ENCODE data around the gene PREX1. TPM values are rescaled to one million over a fixed set of nuclear protein-coding genes. Genes with fewer than 3 reads are reported as not detected.

Gene PREX1
- total and polyA plus RNA-seq, 2 donors (not counting 3 experiments of a cell fraction or from before 2014, with no cell fraction given) = 51.3 to 72.9 TPM

GRCh38 chr20:48771542-48771941, 56.3 kb downstream of the PREX1 start:
- no TSS peak for BruUV-seq (replicated peaks)
- POLR2A ChIA-PET = no interaction called here
- H3K9me1 ChIP-seq (replicated peaks; ENCODE audit: control insufficient read depth, extremely low read depth, insufficient read depth, low read length) = no peaks in the 10 kb centered on the region
- H3K9me3 ChIP-seq (replicated peaks; ENCODE audit: control insufficient read depth, insufficient read depth, low read length) = no peaks in the 10 kb centered on the region
- H4K20me1 ChIP-seq (replicated peaks; ENCODE audit: control insufficient read depth, extremely low read depth, insufficient read depth, low read length) = peaks cover 4% of the 10 kb centered on the region
- H3K9ac ChIP-seq (replicated peaks; ENCODE audit: extremely low read depth, insufficient read depth, low read length) = no peak overlapping the region
- no peaks in the 10 kb centered on the region for H3K27me3 ChIP-seq (ENCODE audit: control insufficient read depth in 2 of 2, insufficient read depth in 2 of 2, low read length in 2 of 2)
- H3K36me3 ChIP-seq (ENCODE audit: control insufficient read depth in 2 of 2, extremely low read depth in 1 of 2, insufficient read depth in 2 of 2, low read length in 2 of 2) = no peaks in the 10 kb centered on the region
- no peak overlapping the region for H3K4me2 ChIP-seq (ENCODE audit: insufficient read depth, low read length)
- FAIRE-seq (no peak), DNase-seq (ENCODE audit: low read depth, low spot score) (no peak)
- dilution Hi-C loops (cut with MboI; ENCODE audit: extremely low pct_ligation_motif_present, low sequenced_read_pairs) (no loop called here), intact Hi-C loops (cut with micrococcal nuclease) (no loop called here)
- TF ChIP-seq GATA2 (IDR thresholded peaks at IDR 0.05; ENCODE audit: insufficient read depth, insufficient read length, low read depth, low read length) (no peak), FOS (IDR thresholded peaks at IDR 0.05; ENCODE audit: borderline replicate concordance, insufficient read depth, low read length) (no peak), JUN (IDR thresholded peaks at IDR 0.05; ENCODE audit: borderline replicate concordance, insufficient read depth, insufficient read length, low read depth) (no peak)
- H3K4me3 ChIP-seq (replicated peaks in 1 of 3; ENCODE audit: insufficient read depth in 1 of 3, low read depth in 1 of 3, low read length in 3 of 3) = no peak overlapping the region
- no peak overlapping the region for H3K27ac ChIP-seq (ENCODE audit: insufficient read depth, low read depth, low read length)
- H2AFZ ChIP-seq (ENCODE audit: low read depth, low read length) = no peak overlapping the region
- CTCF ChIA-PET = no interaction called here
- H3K79me2 ChIP-seq (ENCODE audit: control insufficient read depth, insufficient read depth, low read length) = peaks cover 92% of the 10 kb centered on the region
- H3K4me1 ChIP-seq (ENCODE audit: control insufficient read depth, extremely low read depth, insufficient read depth, low read length) = peaks cover 8% of the 10 kb centered on the region

GRCh38 chr20:48770700-48771442, 56.9 kb downstream of the PREX1 start:
- no peak for FAIRE-seq
- no TSS peak for BruUV-seq (replicated peaks)

More at GRCh38 chr20:48770700-48771442, 56.9 kb downstream of the PREX1 start:
- Histone ChIP-seq H3K36me3 (ENCODE audit: control insufficient read depth in 2 of 2, extremely low read depth in 1 of 2, insufficient read depth in 2 of 2, low read length in 2 of 2) (no peaks in the 10 kb centered on the region), H3K4me1 (ENCODE audit: control insufficient read depth, extremely low read depth, insufficient read depth, low read length) (peaks cover 8% of the 10 kb centered on the region), H3K79me2 (ENCODE audit: control insufficient read depth, insufficient read depth, low read length) (peaks cover 91% of the 10 kb centered on the region), H3K4me2 (ENCODE audit: insufficient read depth, low read length) (no peak overlapping the region), H2AFZ (ENCODE audit: low read depth, low read length) (no peak overlapping the region), H3K27ac (ENCODE audit: insufficient read depth, low read depth, low read length) (no peak overlapping the region), H4K20me1 (replicated peaks; ENCODE audit: control insufficient read depth, extremely low read depth, insufficient read depth, low read length) (peaks cover 3% of the 10 kb centered on the region), H3K9ac (replicated peaks; ENCODE audit: extremely low read depth, insufficient read depth, low read length) (no peak overlapping the region), H3K9me1 (replicated peaks; ENCODE audit: control insufficient read depth, extremely low read depth, insufficient read depth, low read length) (no peaks in the 10 kb centered on the region), H3K27me3 (ENCODE audit: control insufficient read depth in 2 of 2, insufficient read depth in 2 of 2, low read length in 2 of 2) (no peaks in the 10 kb centered on the region), H3K9me3 (replicated peaks; ENCODE audit: control insufficient read depth, insufficient read depth, low read length) (no peaks in the 10 kb centered on the region), H3K4me3 (replicated peaks in 1 of 3; ENCODE audit: insufficient read depth in 1 of 3, low read depth in 1 of 3, low read length in 3 of 3) (no peak overlapping the region)
- dilution Hi-C loops (cut with MboI; ENCODE audit: extremely low pct_ligation_motif_present, low sequenced_read_pairs) (no loop called here), intact Hi-C loops (cut with micrococcal nuclease) (no loop called here)
- TF ChIP-seq, protein P1, sequence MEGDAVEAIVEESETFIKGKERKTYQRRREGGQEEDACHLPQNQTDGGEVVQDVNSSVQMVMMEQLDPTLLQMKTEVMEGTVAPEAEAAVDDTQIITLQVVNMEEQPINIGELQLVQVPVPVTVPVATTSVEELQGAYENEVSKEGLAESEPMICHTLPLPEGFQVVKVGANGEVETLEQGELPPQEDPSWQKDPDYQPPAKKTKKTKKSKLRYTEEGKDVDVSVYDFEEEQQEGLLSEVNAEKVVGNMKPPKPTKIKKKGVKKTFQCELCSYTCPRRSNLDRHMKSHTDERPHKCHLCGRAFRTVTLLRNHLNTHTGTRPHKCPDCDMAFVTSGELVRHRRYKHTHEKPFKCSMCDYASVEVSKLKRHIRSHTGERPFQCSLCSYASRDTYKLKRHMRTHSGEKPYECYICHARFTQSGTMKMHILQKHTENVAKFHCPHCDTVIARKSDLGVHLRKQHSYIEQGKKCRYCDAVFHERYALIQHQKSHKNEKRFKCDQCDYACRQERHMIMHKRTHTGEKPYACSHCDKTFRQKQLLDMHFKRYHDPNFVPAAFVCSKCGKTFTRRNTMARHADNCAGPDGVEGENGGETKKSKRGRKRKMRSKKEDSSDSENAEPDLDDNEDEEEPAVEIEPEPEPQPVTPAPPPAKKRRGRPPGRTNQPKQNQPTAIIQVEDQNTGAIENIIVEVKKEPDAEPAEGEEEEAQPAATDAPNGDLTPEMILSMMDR (IDR thresholded peaks at IDR 0.05; ENCODE audit: extremely low read depth in 1 of 2, insufficient read depth in 1 of 2, low read depth in 1 of 2, low read length in 2 of 2) = no peak
- TF ChIP-seq EZH2 (IDR thresholded peaks at IDR 0.05; ENCODE audit: borderline replicate concordance, low read depth, low read length, severe bottlenecking) = no peak
- TF ChIP-seq GATA2 (IDR thresholded peaks at IDR 0.05; ENCODE audit: insufficient read depth, insufficient read length, low read depth, low read length) = no peak
- DNase-seq (ENCODE audit: low read depth, low spot score) = no peak
- CTCF ChIA-PET = no interaction called here
- POLR2A ChIA-PET = no interaction called here
